GM11168 (cell line): Measurements from ENCODE around the gene KCNIP4.
"Not testable (repeated sequence)": the region's sequence is repeated elsewhere in the genome, so short reads cannot be mapped to it uniquely, and the experiment has no call there.

Experiments used
- in situ Hi-C: fragments of 300-500 bp; cut with MboI; formaldehyde crosslinking; loops from one replicate; pipeline ENCODE4 v1.12.0; 2022; ENCODE audit warnings: low sequenced_read_pairs; ENCODE audit not compliant: unreplicated experiment

Gene KCNIP4

GRCh38 chr4:20847124-20847747, 1101.3 kb downstream of the KCNIP4 start:
- in situ Hi-C loops = no loop called here

GRCh38 chr4:20844311-20844710, 1104.3 kb downstream of the KCNIP4 start:
- in situ Hi-C loops = no loop called here

- in situ Hi-C loops = no loop called here
These were observed 1107.9 kb downstream of the KCNIP4 start for GRCh38 chr4:20840648-20841190.

GRCh38 chr4:20839957-20840356, 1108.6 kb downstream of the KCNIP4 start:
- in situ Hi-C loops = no loop called here

GRCh38 chr4:20838476-20838875, 1110.1 kb downstream of the KCNIP4 start:
- in situ Hi-C loops = no loop called here

- in situ Hi-C loops = no loop called here
These were observed 1115.7 kb downstream of the KCNIP4 start for GRCh38 chr4:20832826-20833225.

- in situ Hi-C loops = no loop called here
These were observed 1116.8 kb downstream of the KCNIP4 start for GRCh38 chr4:20831746-20832145.

- in situ Hi-C loops = no loop called here
These were observed 1118.8 kb downstream of the KCNIP4 start for GRCh38 chr4:20829617-20830357.

GRCh38 chr4:20825505-20825904, 1123.1 kb downstream of the KCNIP4 start:
- in situ Hi-C loops = no loop called here

- in situ Hi-C loops = no loop called here
These were observed 1132.3 kb downstream of the KCNIP4 start for GRCh38 chr4:20816287-20816686.

GRCh38 chr4:20813700-20814099, 1134.9 kb downstream of the KCNIP4 start:
- in situ Hi-C loops = no loop called here

GRCh38 chr4:20809812-20810211, 1138.8 kb downstream of the KCNIP4 start:
- in situ Hi-C loops = no loop called here

GRCh38 chr4:20805716-20806115, 1142.9 kb downstream of the KCNIP4 start:
- in situ Hi-C loops = no loop called here

- in situ Hi-C loops = no loop called here
These were observed 1160.5 kb downstream of the KCNIP4 start for GRCh38 chr4:20787940-20788665.

- in situ Hi-C loops = not testable (repeated sequence)
These were observed 1165.4 kb downstream of the KCNIP4 start for GRCh38 chr4:20783134-20783533.

- in situ Hi-C loops = no loop called here
These were observed 1169.7 kb downstream of the KCNIP4 start for GRCh38 chr4:20778896-20779295.

- in situ Hi-C loops = no loop called here
These were observed 1175.2 kb downstream of the KCNIP4 start for GRCh38 chr4:20773144-20773997.

GRCh38 chr4:20764366-20764992, 1184.1 kb downstream of the KCNIP4 start:
- in situ Hi-C loops = no loop called here

GRCh38 chr4:20761826-20762225, 1186.7 kb downstream of the KCNIP4 start:
- in situ Hi-C loops = no loop called here

- in situ Hi-C loops = no loop called here
These were observed 1187.2 kb downstream of the KCNIP4 start for GRCh38 chr4:20761382-20761781.
